GM19467 (cell line): ENCODE results near the gene TMEM143.
"Not testable (repeated sequence)": the region's sequence is repeated elsewhere in the genome, so short reads cannot be mapped to it uniquely, and the experiment has no call there.

Experiments used
- ATAC-seq: cut with Tn5 transposase; IDR thresholded peaks from one replicate; pipeline ENCODE4 v1.9.1; 2021; ENCODE audit warnings: mild to moderate bottlenecking, moderate library complexity; ENCODE audit not compliant: unreplicated experiment

TMEM143 gene

GRCh38 chr19:48297975-48298374 is 65.8 kb downstream of the TMEM143 start:
- no peak for ATAC-seq

- no peak for ATAC-seq
These were observed 66.6 kb downstream of the TMEM143 start for GRCh38 chr19:48296963-48297734.

- ATAC-seq, result no peak
These were observed 68.3 kb downstream of the TMEM143 start for GRCh38 chr19:48295458-48295857.

- no peak for ATAC-seq
These were observed 70.9 kb downstream of the TMEM143 start for GRCh38 chr19:48292798-48293197.

- ATAC-seq, result not testable (repeated sequence)
These were observed 72.3 kb downstream of the TMEM143 start for GRCh38 chr19:48291489-48291815.

GRCh38 chr19:48290771-48291488 is 72.8 kb downstream of the TMEM143 start:
- no peak for ATAC-seq

GRCh38 chr19:48290401-48290770 is 73.4 kb downstream of the TMEM143 start:
- ATAC-seq, result no peak

GRCh38 chr19:48287748-48288147 is 76.0 kb downstream of the TMEM143 start:
- ATAC-seq, result no peak

- no peak for ATAC-seq
These were observed 78.8 kb downstream of the TMEM143 start for GRCh38 chr19:48284896-48285295.

GRCh38 chr19:48283908-48284307 is 79.8 kb downstream of the TMEM143 start:
- no peak for ATAC-seq
